SK-N-SH (cell line): ENCODE measurements around the gene MAGI3. TPM values are rescaled to one million over a fixed set of nuclear protein-coding genes. Genes with fewer than 3 reads are reported as not detected.
"Not testable (repeated sequence)": the region's sequence is repeated elsewhere in the genome, so short reads cannot be mapped to it uniquely, and the experiment has no call there.

Source experiments
- CTCF ChIA-PET: fragments of 300-600, 350-600 bp; formaldehyde crosslinking; extraction: SDS; loops from one replicate; lab custom pipeline; 2021; lab: Yijun Ruan, JAX
- POLR2A ChIA-PET: fragments of 350-600 bp; sonication (Branson Sonifier 250); formaldehyde crosslinking; extraction: SDS; loops from one replicate; lab custom pipeline; 2020; ENCODE audit warnings: antibody characterized with exemption, inconsistent platforms; lab: Yijun Ruan, JAX
- DNase-seq: peaks from one replicate; pipeline ENCODE4 v3.0.0; 2012
- H2AFZ ChIP-seq: fragments of 200-600 bp; sonication (generic); 2 replicates; pipeline ENCODE4 v1.8.1; 2016; ENCODE audit warnings: antibody characterized with exemption, mild to moderate bottlenecking, low read depth
- H3F3A ChIP-seq: fragments of 200-600 bp; sonication (generic); replicated peaks from 2 replicates; pipeline ENCODE3; 2016; ENCODE audit warnings: antibody characterized with exemption, mild to moderate bottlenecking; ENCODE audit not compliant: insufficient read depth
- H3K27ac ChIP-seq, 2 experiments: fragments of 200-500 bp in 1 of 2; fragments of 200-600 bp in 1 of 2; sonication (Bioruptor generic) in 1 of 2; sonication (generic), shearing (Covaris generic) in 1 of 2; 2 replicates each; pipeline versions ENCODE4 v1.5.1 to v1.6.1; 2014 to 2016; ENCODE audit warnings: low read depth in 2 of 2, inconsistent platforms in 1 of 2, low read length in 1 of 2, mild to moderate bottlenecking in 1 of 2, mixed read lengths in 1 of 2
- H3K27me3 ChIP-seq: fragments of 200-600 bp; sonication (generic), shearing (Covaris generic); 2 replicates; pipeline ENCODE4 v1.6.1; 2016; ENCODE audit warnings: mixed run types; ENCODE audit not compliant: insufficient read depth
- H3K36me3 ChIP-seq, 2 experiments: fragments of 200-500 bp in 1 of 2; fragments of 200-600 bp in 1 of 2; sonication (Bioruptor generic) in 1 of 2; sonication (generic) in 1 of 2; replicated peaks in 1 of 2; 2 replicates each; pipeline versions ENCODE3 to v1.5.1; 2014 to 2016; ENCODE audit warnings: low read length in 1 of 2, mild to moderate bottlenecking in 1 of 2; ENCODE audit not compliant: insufficient read depth in 2 of 2, control insufficient read depth in 1 of 2
- H3K4me1 ChIP-seq, 2 experiments: fragments of 200-500 bp in 1 of 2; fragments of 200-600 bp in 1 of 2; sonication (Bioruptor generic) in 1 of 2; sonication (generic), shearing (Covaris generic) in 1 of 2; 2 replicates each; pipeline versions ENCODE4 v1.5.1 to v1.6.1; 2014 to 2016; ENCODE audit warnings: low read depth in 1 of 2, low read length in 1 of 2, mixed run types in 1 of 2; ENCODE audit not compliant: insufficient read depth in 2 of 2, control insufficient read depth in 1 of 2
- H3K4me2 ChIP-seq: fragments of 200-600 bp; sonication (generic), shearing (Covaris generic); 2 replicates; pipeline ENCODE4 v1.6.1; 2017; ENCODE audit warnings: mixed run types
- H3K4me3 ChIP-seq, 2 experiments: fragments of 200-500 bp in 1 of 2; fragments of 200-600 bp in 1 of 2; sonication (Bioruptor generic) in 1 of 2; sonication (generic), shearing (Covaris generic) in 1 of 2; 2 replicates each; pipeline versions ENCODE4 v1.5.1 to v1.8.1; 2014 to 2016; ENCODE audit warnings: low read depth in 2 of 2, inconsistent platforms in 1 of 2, low read length in 1 of 2, mild to moderate bottlenecking in 1 of 2, mixed read lengths in 1 of 2, moderate library complexity in 1 of 2
- H3K79me2 ChIP-seq: fragments of 200-600 bp; sonication (generic); 2 replicates; pipeline ENCODE4 v1.8.1; 2017; ENCODE audit warnings: mild to moderate bottlenecking; ENCODE audit not compliant: insufficient read depth
- H3K9ac ChIP-seq: fragments of 200-600 bp; sonication (generic); 2 replicates; pipeline ENCODE4 v1.6.1; 2017; ENCODE audit warnings: mixed run types
- H3K9me2 ChIP-seq: fragments of 200-600 bp; sonication (generic); 2 replicates; pipeline ENCODE4 v1.6.1; 2017; ENCODE audit warnings: mixed run types
- H3K9me3 ChIP-seq: fragments of 200-600 bp; sonication (generic); 2 replicates; pipeline ENCODE4 v1.6.1; 2017; ENCODE audit warnings: mixed run types, mild to moderate bottlenecking, moderate library complexity
- H4K20me1 ChIP-seq: fragments of 200-600 bp; sonication (generic); 2 replicates; pipeline ENCODE4 v1.6.1; 2017; ENCODE audit warnings: mild to moderate bottlenecking, mixed run types; ENCODE audit not compliant: insufficient read depth
- CHD2 ChIP-seq: fragments of 150-350 bp; IDR thresholded peaks from 2 replicates; pipeline ENCODE4 v1.6.1; 2018; ENCODE audit warnings: low read length; ENCODE audit not compliant: partially characterized antibody
- EZH2phosphoT487 ChIP-seq: fragments of 200-600 bp; sonication (generic); IDR thresholded peaks from 2 replicates; pipeline ENCODE4 v1.6.1; 2017; ENCODE audit warnings: low read depth, mixed run types, mild to moderate bottlenecking, antibody characterized with exemption, moderate library complexity, borderline replicate concordance
- FOSL2 ChIP-seq: IDR thresholded peaks from 2 replicates; pipeline ENCODE4 v1.4.0; 2012; ENCODE audit warnings: low read depth, mild to moderate bottlenecking, moderate library complexity, borderline replicate concordance
- FOXJ3 ChIP-seq: sonication (generic); formaldehyde crosslinking; IDR thresholded peaks from 2 replicates; pipeline ENCODE4 v1.5.1; 2020; ENCODE audit warnings: mild to moderate bottlenecking, missing genetic modification reagents
- FOXM1 ChIP-seq: IDR thresholded peaks from 2 replicates; pipeline ENCODE4 v1.4.0; 2012; ENCODE audit warnings: low read depth, mild to moderate bottlenecking
- GABPA ChIP-seq: IDR thresholded peaks from 2 replicates; pipeline ENCODE4 v1.4.0; 2012; ENCODE audit warnings: low read depth, mild to moderate bottlenecking
- GATA2 ChIP-seq: sonication (generic); formaldehyde crosslinking; IDR thresholded peaks from 2 replicates; pipeline ENCODE4 v1.5.0; 2020; ENCODE audit warnings: mild to moderate bottlenecking, missing genetic modification reagents
- JUND ChIP-seq: IDR thresholded peaks from 2 replicates; pipeline ENCODE4 v1.4.0; 2012
- MAX ChIP-seq: IDR thresholded peaks from 2 replicates; pipeline ENCODE4 v1.4.0; 2012; ENCODE audit warnings: low read depth
- MXI1 ChIP-seq: IDR thresholded peaks from 2 replicates; pipeline ENCODE4 v1.6.1; 2012; ENCODE audit warnings: mild to moderate bottlenecking, low read depth, low read length, improper control_type of control experiment
- NRF1 ChIP-seq: IDR thresholded peaks from 2 replicates; pipeline ENCODE4 v1.6.1; 2012; ENCODE audit warnings: low read depth, mild to moderate bottlenecking, low read length
- POLR2AphosphoS5 ChIP-seq: IDR thresholded peaks from 2 replicates; pipeline ENCODE4 v1.6.1; 2012; ENCODE audit warnings: low read depth, low read length
- REST ChIP-seq: IDR thresholded peaks from 2 replicates; pipeline ENCODE4 v1.6.1; 2012; ENCODE audit warnings: mild to moderate bottlenecking, low read depth, low read length, moderate library complexity
- RFX5 ChIP-seq: IDR thresholded peaks from 2 replicates; pipeline ENCODE4 v1.6.1; 2012; ENCODE audit warnings: mild to moderate bottlenecking, improper control_type of control experiment, low read length
- RXRA ChIP-seq: IDR thresholded peaks from 2 replicates; pipeline ENCODE4 v1.4.0; 2012; ENCODE audit warnings: low read depth, mild to moderate bottlenecking, borderline replicate concordance
- SIN3A ChIP-seq: IDR thresholded peaks from 2 replicates; pipeline ENCODE4 v1.6.1; 2012; ENCODE audit warnings: low read depth, mild to moderate bottlenecking, low read length, moderate library complexity, borderline replicate concordance
- TAF1 ChIP-seq: IDR thresholded peaks from 2 replicates; pipeline ENCODE4 v1.6.1; 2012; ENCODE audit warnings: low read depth, mild to moderate bottlenecking, low read length, moderate library complexity, borderline replicate concordance
- TCF12 ChIP-seq: IDR thresholded peaks from 2 replicates; pipeline ENCODE4 v1.4.0; 2012
- YY1 ChIP-seq: IDR thresholded peaks from 2 replicates; pipeline ENCODE4 v1.4.0; 2012; ENCODE audit warnings: low read depth, mild to moderate bottlenecking
- WGBS: methylation state at CpG from one replicate; pipeline ENCODE4 v1.1.6; 2017; ENCODE audit warnings: low lambda C conversion rate; 5-methylcytosine and 5-hydroxymethylcytosine counted together
- polyA plus RNA-seq, 3 experiments: library from polyadenylated mRNA; depleted of rRNA; stranded (reverse); fragments of >200 nt; gene quantifications; 2 replicates each; pipeline ENCODE4 v1.2.3, GENCODE V29; 2012

The MAGI3 gene
- polyA plus RNA-seq, 1 of the 3 experiments (the other 2 are of a cell fraction): 2.9 TPM

DNA sequence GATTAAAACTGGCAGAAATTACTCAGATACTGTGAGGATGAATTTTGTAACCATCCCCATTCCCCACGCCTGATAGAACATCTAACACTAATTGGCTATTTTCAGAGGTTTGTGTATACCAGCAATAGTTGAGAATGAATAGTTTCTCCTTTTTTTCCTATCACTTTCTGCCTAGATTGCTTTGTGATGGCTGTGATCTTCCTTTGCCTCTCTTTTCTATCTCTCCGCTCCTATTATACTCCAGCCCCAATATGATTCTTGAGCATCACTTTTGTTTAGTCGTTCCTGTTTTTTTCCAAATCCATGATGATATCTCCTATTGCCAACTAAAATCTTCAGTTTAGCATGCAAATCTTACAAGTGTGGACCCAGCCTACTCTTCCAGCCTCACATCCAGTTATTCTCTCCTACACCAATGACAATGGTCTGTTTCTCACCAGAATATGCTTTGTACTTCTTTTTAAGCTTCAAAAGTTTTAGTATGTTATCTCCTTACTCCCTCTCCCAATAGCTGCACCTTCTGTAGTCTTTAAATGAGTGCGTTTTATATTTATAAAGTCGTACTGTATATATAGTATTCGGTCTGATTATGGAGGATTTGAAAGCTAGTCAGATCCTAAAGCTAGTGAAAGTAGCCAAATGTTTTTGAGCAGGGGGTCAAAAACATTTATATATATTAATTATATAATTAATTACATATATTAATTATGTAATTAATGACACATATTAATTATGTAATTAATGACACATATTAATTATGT is 25.2 kb downstream of the MAGI3 start:
- no peak for DNase-seq
- POLR2A ChIA-PET: no interaction called here
- Histone ChIP-seq H3K4me1 (peaks cover 0 to 5% of the 10 kb centered on the region in 2 experiments; a peak in 2 of 4 replicates), H4K20me1 (no peaks in the 10 kb centered on the region), H3K36me3 (no peaks in the 10 kb centered on the region), H3K9me2 (no peaks in the 10 kb centered on the region), H3K4me3 (no peak overlapping the region), H3K9me3 (0 out of 2 replicates have a peak, but pooled peaks cover 3% of the 10 kb centered on the region), H3K79me2 (peaks cover 76% of the 10 kb centered on the region), H3F3A (peaks cover 28% of the 10 kb centered on the region), H3K4me2 (no peak overlapping the region), H3K9ac (no peak overlapping the region), H3K27me3 (no peaks in the 10 kb centered on the region), H3K27ac (peak overlapping the region; percentile 7 to 74; a peak in 3 of 4 replicates), H2AFZ (no peak overlapping the region)
- CTCF ChIA-PET: interaction anchor here (0.9 to 1.5 kb wide), 3 partner anchors 15 to 269 kb away, joined by 3 to 4 read pairs (median 4); no protein-coding TSS in a partner anchor
- TF ChIP-seq POLR2AphosphoS5 (no peak), MAX (no peak), NRF1 (no peak), EZH2phosphoT487 (no peak), FOSL2 (no peak)
- WGBS: 69% methylated on average over 6 of the region's 6 CpGs

DNA sequence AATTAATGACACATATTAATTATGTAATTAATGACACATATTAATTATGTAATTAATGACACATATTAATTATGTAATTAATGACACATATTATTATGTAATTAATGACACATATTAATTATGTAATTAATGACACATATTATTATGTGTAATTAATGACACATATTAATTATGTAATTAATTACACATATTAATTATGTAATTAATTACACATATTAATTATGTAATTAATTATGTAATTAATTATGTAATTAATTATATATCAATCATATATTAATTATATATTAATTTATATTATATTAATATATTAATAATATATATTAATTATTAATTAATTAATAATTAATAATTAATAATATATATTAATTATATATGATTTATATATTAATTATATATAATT is 25.8 kb downstream of the MAGI3 start:
- CTCF ChIA-PET: interaction anchor here (0.9 to 1.5 kb wide), 3 partner anchors 15 to 269 kb away, joined by 3 to 4 read pairs (median 4); no protein-coding TSS in a partner anchor
- Histone ChIP-seq H3F3A (peaks cover 23% of the 10 kb centered on the region), H3K79me2 (peaks cover 77% of the 10 kb centered on the region)
- H3K4me3 ChIP-seq, H3K4me2 ChIP-seq, H3K4me1 ChIP-seq, H4K20me1 ChIP-seq, H2AFZ ChIP-seq, H3K27me3 ChIP-seq, H3K9ac ChIP-seq, H3K9me2 ChIP-seq, H3K9me3 ChIP-seq, H3K36me3 ChIP-seq, DNase-seq, POLR2A ChIA-PET, H3K27ac ChIP-seq: not testable (repeated sequence)

DNA sequence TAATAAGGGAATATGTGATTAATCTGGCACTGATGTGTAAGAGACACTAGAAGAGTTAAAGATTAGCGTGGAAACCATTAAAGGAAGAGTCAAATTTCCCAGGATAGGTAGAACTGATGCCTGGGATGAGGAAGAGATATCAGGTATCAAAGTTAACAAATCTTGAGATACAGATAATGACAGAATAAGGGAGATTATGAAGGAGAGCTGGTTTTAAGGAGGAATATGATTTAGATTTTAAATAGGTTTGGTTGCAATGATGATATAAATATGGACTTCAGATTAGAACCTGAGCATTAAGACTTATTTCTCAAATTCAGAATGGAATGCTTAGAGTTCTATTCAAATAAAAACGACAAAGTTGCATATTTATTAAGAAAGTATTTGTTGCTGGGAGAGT is 26.2 kb downstream of the MAGI3 start:
- no peaks in the 10 kb centered on the region for H3K9me2 ChIP-seq
- no peak overlapping the region for H3K9ac ChIP-seq
- H3K4me3 ChIP-seq: no peak overlapping the region
- H4K20me1 ChIP-seq: peaks cover 7% of the 10 kb centered on the region; the same call in 1 of the 2 replicates
- H3K27me3 ChIP-seq: no peaks in the 10 kb centered on the region
- ChIA-PET POLR2A (no interaction called here), CTCF (interaction anchor here (1.5 kb wide), 1 partner anchor 16 kb away, joined by 4 read pairs; no protein-coding TSS in a partner anchor)
- DNase-seq: no peak
- no peak overlapping the region for H3K4me2 ChIP-seq
- peaks cover 19% of the 10 kb centered on the region for H3F3A ChIP-seq
- H3K27ac ChIP-seq: no peak overlapping the region
- no peak overlapping the region for H2AFZ ChIP-seq
- H3K79me2 ChIP-seq: peaks cover 78% of the 10 kb centered on the region
- H3K4me1 ChIP-seq: peaks cover 0 to 3% of the 10 kb centered on the region in 2 experiments; a peak in 2 of 4 replicates
- 0 out of 2 replicates have a peak, but pooled peaks cover 9% of the 10 kb centered on the region for H3K9me3 ChIP-seq
- no peaks in the 10 kb centered on the region for H3K36me3 ChIP-seq
- WGBS: 94% methylated on average over 2 of the region's 2 CpGs
- TF ChIP-seq RFX5: no peak
- TF ChIP-seq TAF1: no peak
- TF ChIP-seq GABPA: no peak
- no peak for TF ChIP-seq TCF12
- no peak for TF ChIP-seq FOXJ3
- TF ChIP-seq MXI1: no peak
- TF ChIP-seq REST: no peak
- TF ChIP-seq SIN3A: no peak
- TF ChIP-seq CHD2: no peak
- TF ChIP-seq GATA2 (CRISPR knock-in tag): no peak
- TF ChIP-seq FOXM1: no peak
- TF ChIP-seq YY1: no peak
- no peak for TF ChIP-seq POLR2AphosphoS5
- TF ChIP-seq JUND: no peak
- no peak for TF ChIP-seq RXRA
